ENCODE results near the gene CTBP2. TPM values are rescaled to one million over a fixed set of nuclear protein-coding genes. Genes with fewer than 3 reads are reported as not detected.
A peak's percentile ranks its signal among the peaks of the same experiment; 100 is the strongest.

The CTBP2 gene
- total RNA-seq, 2 experiments from 2014 or later: 0.17 TPM; not detected in 1

GRCh38 chr10:124999433-125000365, 160.7 kb downstream of the CTBP2 start:
- Mint-ChIP-seq H3K9me3 (no peaks in the 10 kb centered on the region), H3K36me3 (ENCODE audit: low read depth) (no peaks in the 10 kb centered on the region), H3K27me3 (no peaks in the 10 kb centered on the region), H3K4me3 (no peak overlapping the region), H3K27ac (no peak overlapping the region), H3K4me1 (ENCODE audit: low read depth) (no peaks in the 10 kb centered on the region)
- no peak for ATAC-seq (ENCODE audit: poor library complexity)
- H3K4me1 ChIP-seq (ENCODE audit: insufficient read depth, low read length): peaks cover 5% of the 10 kb centered on the region
- ChIA-PET POLR2A (no interaction called here), CTCF (no interaction called here)
- peak in 1 of 14 experiments; percentile 27 for DNase-seq
- no peak overlapping the region for H3K27ac ChIP-seq (ENCODE audit: low read depth in 1 of 2, low read length in 2 of 2)
- H3K27me3 ChIP-seq (ENCODE audit: control insufficient read depth in 1 of 2, insufficient read depth in 2 of 2, low read length in 2 of 2): peaks cover 0 to 2% of the 10 kb centered on the region in 2 experiments
- intact Hi-C loops (cut with DNase I, micrococcal nuclease): no loop called here
- H3K4me3 ChIP-seq (ENCODE audit: low read length): no peak overlapping the region
- TF ChIP-seq, protein P1, sequence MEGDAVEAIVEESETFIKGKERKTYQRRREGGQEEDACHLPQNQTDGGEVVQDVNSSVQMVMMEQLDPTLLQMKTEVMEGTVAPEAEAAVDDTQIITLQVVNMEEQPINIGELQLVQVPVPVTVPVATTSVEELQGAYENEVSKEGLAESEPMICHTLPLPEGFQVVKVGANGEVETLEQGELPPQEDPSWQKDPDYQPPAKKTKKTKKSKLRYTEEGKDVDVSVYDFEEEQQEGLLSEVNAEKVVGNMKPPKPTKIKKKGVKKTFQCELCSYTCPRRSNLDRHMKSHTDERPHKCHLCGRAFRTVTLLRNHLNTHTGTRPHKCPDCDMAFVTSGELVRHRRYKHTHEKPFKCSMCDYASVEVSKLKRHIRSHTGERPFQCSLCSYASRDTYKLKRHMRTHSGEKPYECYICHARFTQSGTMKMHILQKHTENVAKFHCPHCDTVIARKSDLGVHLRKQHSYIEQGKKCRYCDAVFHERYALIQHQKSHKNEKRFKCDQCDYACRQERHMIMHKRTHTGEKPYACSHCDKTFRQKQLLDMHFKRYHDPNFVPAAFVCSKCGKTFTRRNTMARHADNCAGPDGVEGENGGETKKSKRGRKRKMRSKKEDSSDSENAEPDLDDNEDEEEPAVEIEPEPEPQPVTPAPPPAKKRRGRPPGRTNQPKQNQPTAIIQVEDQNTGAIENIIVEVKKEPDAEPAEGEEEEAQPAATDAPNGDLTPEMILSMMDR (IDR thresholded peaks at IDR 0.05): no peak
- H3K9me3 ChIP-seq (ENCODE audit: control insufficient read depth in 1 of 2, insufficient read depth in 1 of 2, low read length in 2 of 2): no peaks in the 10 kb centered on the region
- no peaks in the 10 kb centered on the region for H3K36me3 ChIP-seq (ENCODE audit: insufficient read depth, low read length)

- no peaks in the 10 kb centered on the region for H3K36me3 ChIP-seq (ENCODE audit: insufficient read depth, low read length)
- peaks cover 0 to 2% of the 10 kb centered on the region in 2 experiments for H3K27me3 ChIP-seq (ENCODE audit: control insufficient read depth in 1 of 2, insufficient read depth in 2 of 2, low read length in 2 of 2)
- Mint-ChIP-seq H3K27me3 (no peaks in the 10 kb centered on the region), H3K4me1 (ENCODE audit: low read depth) (no peaks in the 10 kb centered on the region), H3K36me3 (ENCODE audit: low read depth) (no peaks in the 10 kb centered on the region), H3K27ac (no peak overlapping the region), H3K4me3 (no peak overlapping the region), H3K9me3 (no peaks in the 10 kb centered on the region)
- no peak for ATAC-seq (ENCODE audit: poor library complexity)
- TF ChIP-seq, protein P1 (IDR thresholded peaks at IDR 0.05): no peak
- H3K27ac ChIP-seq (ENCODE audit: low read depth in 1 of 2, low read length in 2 of 2): no peak overlapping the region
- intact Hi-C loops (cut with DNase I, micrococcal nuclease): no loop called here
- ChIA-PET CTCF (no interaction called here), POLR2A (no interaction called here)
- no peak overlapping the region for H3K4me3 ChIP-seq (ENCODE audit: low read length)
- no peaks in the 10 kb centered on the region for H3K9me3 ChIP-seq (ENCODE audit: control insufficient read depth in 1 of 2, insufficient read depth in 1 of 2, low read length in 2 of 2)
- peaks cover 5% of the 10 kb centered on the region for H3K4me1 ChIP-seq (ENCODE audit: insufficient read depth, low read length)
- peak in 1 of 14 experiments; percentile 25 for DNase-seq
Observed at GRCh38 chr10:124998624-124999291, 161.6 kb downstream of the CTBP2 start.

- TF ChIP-seq, protein P1 (IDR thresholded peaks at IDR 0.05): no peak
- ChIA-PET POLR2A (no interaction called here), CTCF (no interaction called here)
- Mint-ChIP-seq H3K27ac (no peak overlapping the region), H3K4me1 (ENCODE audit: low read depth) (no peaks in the 10 kb centered on the region), H3K36me3 (ENCODE audit: low read depth) (no peaks in the 10 kb centered on the region), H3K4me3 (no peak overlapping the region), H3K9me3 (no peaks in the 10 kb centered on the region), H3K27me3 (no peaks in the 10 kb centered on the region)
- intact Hi-C loops (cut with DNase I, micrococcal nuclease): no loop called here
- Histone ChIP-seq H3K4me3 (ENCODE audit: low read length) (no peak overlapping the region), H3K36me3 (ENCODE audit: insufficient read depth, low read length) (no peaks in the 10 kb centered on the region), H3K4me1 (ENCODE audit: insufficient read depth, low read length) (peaks cover 5% of the 10 kb centered on the region), H3K9me3 (ENCODE audit: control insufficient read depth in 1 of 2, insufficient read depth in 1 of 2, low read length in 2 of 2) (peaks cover 0 to 1% of the 10 kb centered on the region in 2 experiments), H3K27ac (ENCODE audit: low read depth in 1 of 2, low read length in 2 of 2) (no peak overlapping the region), H3K27me3 (ENCODE audit: control insufficient read depth in 1 of 2, insufficient read depth in 2 of 2, low read length in 2 of 2) (peaks cover 0 to 2% of the 10 kb centered on the region in 2 experiments)
- DNase-seq: peak in 1 of 14 experiments; percentile 26
- no peak for ATAC-seq (ENCODE audit: poor library complexity)
Observed at GRCh38 chr10:124997771-124998623, 162.4 kb downstream of the CTBP2 start.

All from CD4-positive, alpha-beta T cell (primary cell).